Measurements from ENCODE around the gene UEVLD.

DNA sequence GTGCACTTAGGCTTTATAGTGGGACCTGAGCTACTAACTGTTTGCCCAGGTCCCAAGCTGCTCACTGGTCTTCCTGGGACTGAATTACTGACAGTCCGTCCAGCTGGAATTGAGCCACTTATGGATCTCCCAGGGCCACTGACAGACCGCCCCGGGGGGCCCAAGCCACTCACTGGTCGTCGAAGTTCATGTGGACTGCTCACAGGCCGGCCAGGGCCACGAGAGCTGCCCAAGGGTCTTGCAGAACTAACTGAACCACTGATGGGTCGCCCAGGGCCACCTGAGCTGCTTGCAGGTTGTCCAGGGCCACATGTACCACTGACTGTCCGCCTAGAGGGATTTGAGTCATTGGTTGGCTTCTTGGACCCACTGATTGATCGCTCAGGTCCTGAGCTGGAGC lies 26.1 kb upstream of the UEVLD start:
- TF ChIP-seq, protein P1, sequence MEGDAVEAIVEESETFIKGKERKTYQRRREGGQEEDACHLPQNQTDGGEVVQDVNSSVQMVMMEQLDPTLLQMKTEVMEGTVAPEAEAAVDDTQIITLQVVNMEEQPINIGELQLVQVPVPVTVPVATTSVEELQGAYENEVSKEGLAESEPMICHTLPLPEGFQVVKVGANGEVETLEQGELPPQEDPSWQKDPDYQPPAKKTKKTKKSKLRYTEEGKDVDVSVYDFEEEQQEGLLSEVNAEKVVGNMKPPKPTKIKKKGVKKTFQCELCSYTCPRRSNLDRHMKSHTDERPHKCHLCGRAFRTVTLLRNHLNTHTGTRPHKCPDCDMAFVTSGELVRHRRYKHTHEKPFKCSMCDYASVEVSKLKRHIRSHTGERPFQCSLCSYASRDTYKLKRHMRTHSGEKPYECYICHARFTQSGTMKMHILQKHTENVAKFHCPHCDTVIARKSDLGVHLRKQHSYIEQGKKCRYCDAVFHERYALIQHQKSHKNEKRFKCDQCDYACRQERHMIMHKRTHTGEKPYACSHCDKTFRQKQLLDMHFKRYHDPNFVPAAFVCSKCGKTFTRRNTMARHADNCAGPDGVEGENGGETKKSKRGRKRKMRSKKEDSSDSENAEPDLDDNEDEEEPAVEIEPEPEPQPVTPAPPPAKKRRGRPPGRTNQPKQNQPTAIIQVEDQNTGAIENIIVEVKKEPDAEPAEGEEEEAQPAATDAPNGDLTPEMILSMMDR (IDR thresholded peaks at IDR 0.05; ENCODE audit: low read depth, low read length, missing input control), result no peak
- TF ChIP-seq REST (IDR thresholded peaks at IDR 0.05), result no peak
- no peak for TF ChIP-seq EGR1 (IDR thresholded peaks at IDR 0.05; ENCODE audit: low read depth in 2 of 2)
- TF ChIP-seq JUND (IDR thresholded peaks at IDR 0.05), result no peak
- no peak for TF ChIP-seq YY1 (IDR thresholded peaks at IDR 0.05)
- TF ChIP-seq, protein P2, sequence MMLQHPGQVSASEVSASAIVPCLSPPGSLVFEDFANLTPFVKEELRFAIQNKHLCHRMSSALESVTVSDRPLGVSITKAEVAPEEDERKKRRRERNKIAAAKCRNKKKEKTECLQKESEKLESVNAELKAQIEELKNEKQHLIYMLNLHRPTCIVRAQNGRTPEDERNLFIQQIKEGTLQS (IDR thresholded peaks at IDR 0.05), result no peak
- TF ChIP-seq FOXA2 (IDR thresholded peaks at IDR 0.05), result no peak
